Liver (tissue), 9 donors: ENCODE results near the gene TMEM117. TPM values are rescaled to one million over a fixed set of nuclear protein-coding genes. Genes with fewer than 3 reads are reported as not detected.

Experiments used
- DNase-seq: peaks from one replicate; pipeline ENCODE4 v3.0.0-alpha.2; 2017; ENCODE audit warnings: low spot score
- H3K27ac ChIP-seq, 2 donors: one replicate each; pipeline ENCODE4 v1.7.0; 2013; ENCODE audit warnings: inconsistent platforms in 2 of 2, low read length in 2 of 2, control low read depth in 1 of 2, low read depth in 1 of 2, mild to moderate bottlenecking in 1 of 2
- H3K27me3 ChIP-seq, 4 donors: one replicate each; pipeline versions ENCODE4 v1.6.1 to v1.7.0; 2013; ENCODE audit warnings: low read length in 3 of 4, inconsistent platforms in 1 of 4, mild to moderate bottlenecking in 1 of 4, moderate library complexity in 1 of 4; ENCODE audit not compliant: control insufficient read depth in 4 of 4, insufficient read depth in 4 of 4
- H3K36me3 ChIP-seq, 4 donors: one replicate each; pipeline versions ENCODE4 v1.6.1 to v1.7.0; 2013; ENCODE audit warnings: low read length in 3 of 4, mild to moderate bottlenecking in 3 of 4, low read depth in 1 of 4, moderate library complexity in 1 of 4; ENCODE audit not compliant: control insufficient read depth in 4 of 4, insufficient read depth in 3 of 4
- H3K4me1 ChIP-seq, 4 donors: one replicate each; pipeline versions ENCODE4 v1.6.1 to v1.7.0; 2013; ENCODE audit warnings: low read length in 3 of 4, mild to moderate bottlenecking in 3 of 4, moderate library complexity in 1 of 4; ENCODE audit not compliant: control insufficient read depth in 4 of 4, insufficient read depth in 4 of 4
- H3K4me3 ChIP-seq, 3 donors: one replicate each; pipeline versions ENCODE4 v1.6.1 to v1.7.0; 2013; ENCODE audit warnings: low read length in 3 of 3, control low read depth in 1 of 3, low read depth in 1 of 3, mild to moderate bottlenecking in 1 of 3
- H3K9ac ChIP-seq, 2 donors: one replicate each; pipeline ENCODE4 v1.7.0; 2013; ENCODE audit warnings: low read length in 2 of 2, mild to moderate bottlenecking in 2 of 2, moderate library complexity in 2 of 2, control low read depth in 1 of 2, low read depth in 1 of 2
- H3K9me3 ChIP-seq, 4 donors: one replicate each; pipeline versions ENCODE4 v1.6.1 to v1.7.0; 2013; ENCODE audit warnings: low read length in 3 of 4; ENCODE audit not compliant: control insufficient read depth in 4 of 4
- ATF3 ChIP-seq: IDR thresholded peaks from 2 replicates; pipeline ENCODE4 v1.6.1; 2016; ENCODE audit warnings: antibody characterized with exemption
- CTCF ChIP-seq: fragments of 150-350 bp; IDR thresholded peaks from 2 replicates; pipeline ENCODE4 v1.5.1; 2017; ENCODE audit warnings: improper control_type of control experiment, low read depth, low read length; ENCODE audit not compliant: missing input control
- EGR1 ChIP-seq, 2 donors: IDR thresholded peaks; 2 replicates each; pipeline ENCODE4 v1.6.1; 2016 to 2018; ENCODE audit warnings: antibody characterized with exemption in 2 of 2, low read depth in 2 of 2
- FOXA1 ChIP-seq: IDR thresholded peaks from 2 replicates; pipeline ENCODE4 v1.6.1; 2016; ENCODE audit warnings: antibody characterized with exemption
- FOXA2 ChIP-seq: IDR thresholded peaks from 2 replicates; pipeline ENCODE4 v1.6.1; 2016; ENCODE audit warnings: antibody characterized with exemption
- GABPA ChIP-seq, 2 donors: IDR thresholded peaks in 1 of 2; conservative IDR thresholded peaks in 1 of 2; 2 replicates each; pipeline ENCODE4 v1.6.1; 2016; ENCODE audit warnings: antibody characterized with exemption in 2 of 2, mild to moderate bottlenecking in 1 of 2, moderate library complexity in 1 of 2
- HNF4A ChIP-seq, 2 donors: conservative IDR thresholded peaks; 2 replicates each; pipeline ENCODE4 v1.6.1; 2016; ENCODE audit warnings: antibody characterized with exemption in 2 of 2, mild to moderate bottlenecking in 2 of 2
- HNF4G ChIP-seq: IDR thresholded peaks from 2 replicates; pipeline ENCODE4 v1.6.1; 2016; ENCODE audit warnings: antibody characterized with exemption
- JUND ChIP-seq, 2 donors: IDR thresholded peaks; 2 replicates each; pipeline ENCODE4 v1.6.1; 2016; ENCODE audit warnings: antibody characterized with exemption in 2 of 2
- MAX ChIP-seq: IDR thresholded peaks from 2 replicates; pipeline ENCODE4 v1.6.1; 2016; ENCODE audit warnings: antibody characterized with exemption
- NR2F2 ChIP-seq: IDR thresholded peaks from 2 replicates; pipeline ENCODE4 v1.6.1; 2016; ENCODE audit warnings: antibody characterized with exemption
- RAD21 ChIP-seq, 2 donors: IDR thresholded peaks; 2 replicates each; pipeline ENCODE4 v1.6.1; 2016; ENCODE audit warnings: antibody characterized with exemption in 2 of 2, mild to moderate bottlenecking in 2 of 2
- RXRA ChIP-seq, 2 donors: IDR thresholded peaks; 2 replicates each; pipeline ENCODE4 v1.6.1; 2017 to 2018; ENCODE audit warnings: antibody characterized with exemption in 2 of 2, mild to moderate bottlenecking in 1 of 2
- SP1 ChIP-seq: IDR thresholded peaks from 2 replicates; pipeline ENCODE4 v1.6.1; 2018; ENCODE audit warnings: antibody characterized with exemption, mild to moderate bottlenecking
- YY1 ChIP-seq: IDR thresholded peaks from 2 replicates; pipeline ENCODE4 v1.6.1; 2016; ENCODE audit warnings: antibody characterized with exemption, mild to moderate bottlenecking
- ZBTB33 ChIP-seq: IDR thresholded peaks from 2 replicates; pipeline ENCODE4 v1.6.1; 2016; ENCODE audit warnings: antibody characterized with exemption
- WGBS: extraction: QIAGEN DNeasy Blood & Tissue Kit; methylation state at CpG from one replicate; pipeline ENCODE4 v1.1.7; 2013; 5-methylcytosine and 5-hydroxymethylcytosine counted together
- polyA plus RNA-seq, 2 donors: library from polyadenylated mRNA; stranded (reverse) in 1 of 2; unstranded in 1 of 2; fragments of 200-250 nt in 1 of 2; fragments of >200 nt in 1 of 2; fragmentation: Nextera tagmentation in 1 of 2; extraction: Ambion mirVana in 1 of 2; gene quantifications; one replicate each; pipeline versions ENCODE4 v1.2.1 to v1.2.3, GENCODE V29; 2013 to 2015
- total RNA-seq, 2 donors: library from RNA; depleted of rRNA; stranded (reverse); fragments of >200 nt; gene quantifications; one replicate each; pipeline ENCODE4 v1.2.3, GENCODE V29; 2014
- donor health status: healthy.
- donor health status: healthy.
- donor health status: healthy.
- donor health status: healthy.
- donor health status: healthy.

Gene TMEM117
- total and polyA plus RNA-seq, 4 donors, result 2.0 to 5.9 (median 3.9) TPM

GRCh38 chr12:44118946-44119345 is 283.1 kb downstream of the TMEM117 start:
- Histone ChIP-seq H3K36me3 (no peaks in the 10 kb centered on the region), H3K9ac (no peak overlapping the region), H3K4me1 (no peaks in the 10 kb centered on the region), H3K27me3 (no peaks in the 10 kb centered on the region), H3K9me3 (no peaks in the 10 kb centered on the region), H3K4me3 (no peak overlapping the region), H3K27ac (no peak overlapping the region)
- no peak for TF ChIP-seq YY1
- TF ChIP-seq HNF4G, result no peak
- no peak for TF ChIP-seq NR2F2
- TF ChIP-seq FOXA2, result no peak
- no peak for TF ChIP-seq ZBTB33
- TF ChIP-seq MAX, result no peak
- TF ChIP-seq RXRA (IDR thresholded peaks at IDR 0.05), result no peak
- TF ChIP-seq CTCF, result no peak
- no peak for TF ChIP-seq SP1
- TF ChIP-seq ATF3, result no peak
- TF ChIP-seq EGR1 (IDR thresholded peaks at IDR 0.05; ENCODE audit: low read depth in 2 of 2), result no peak
- TF ChIP-seq RAD21 (IDR thresholded peaks at IDR 0.05), result no peak
- TF ChIP-seq GABPA (IDR thresholded peaks at IDR 0.05 in 1 of 2, conservative IDR thresholded peaks at IDR 0.05 in 1 of 2), result no peak
- no peak for TF ChIP-seq JUND (IDR thresholded peaks at IDR 0.05)
- TF ChIP-seq HNF4A (conservative IDR thresholded peaks at IDR 0.05), result no peak
- no peak for DNase-seq

- WGBS, result 92% methylated on average over 1 of the region's 1 CpG
- Histone ChIP-seq H3K27ac (no peak overlapping the region), H3K4me3 (no peak overlapping the region), H3K9me3 (no peaks in the 10 kb centered on the region), H3K27me3 (no peaks in the 10 kb centered on the region), H3K4me1 (no peaks in the 10 kb centered on the region), H3K9ac (no peak overlapping the region), H3K36me3 (no peaks in the 10 kb centered on the region)
- TF ChIP-seq EGR1 (IDR thresholded peaks at IDR 0.05; ENCODE audit: low read depth in 2 of 2) (no peak), ZBTB33 (no peak), HNF4G (no peak), MAX (no peak), GABPA (IDR thresholded peaks at IDR 0.05 in 1 of 2, conservative IDR thresholded peaks at IDR 0.05 in 1 of 2) (no peak), JUND (IDR thresholded peaks at IDR 0.05) (no peak), HNF4A (conservative IDR thresholded peaks at IDR 0.05) (no peak), YY1 (no peak), FOXA1 (no peak), CTCF (no peak), RXRA (IDR thresholded peaks at IDR 0.05) (no peak), ATF3 (no peak)
- DNase-seq, result no peak
Observed at GRCh38 chr12:44126806-44127205, 290.9 kb downstream of the TMEM117 start.
